Body of pancreas (tissue), 4 donors: ENCODE data around the gene ARL6IP1. TPM values are rescaled to one million over a fixed set of nuclear protein-coding genes. Genes with fewer than 3 reads are reported as not detected.
A peak's percentile ranks its signal among the peaks of the same experiment; 100 is the strongest.

Source experiments
- ATAC-seq: fragments of 150-250 bp; one replicate; pipeline ENCODE4 v1.9.1; 2016
- DNase-seq, 4 donors: peaks; one replicate each; pipeline ENCODE4 v3.0.0-alpha.2; 2019
- H3K27ac ChIP-seq, 4 donors: fragments of 200-600 bp; sonication (generic); 1 replicate in 3 of 4; 2 replicates in 1 of 4; pipeline versions ENCODE4 v1.5.1 to v1.6.1; 2016 to 2019; ENCODE audit warnings: mild to moderate bottlenecking in 1 of 4, mixed read lengths in 1 of 4, moderate library complexity in 1 of 4
- H3K27me3 ChIP-seq, 2 donors: fragments of 200-600 bp; sonication (generic); one replicate each; pipeline ENCODE4 v1.6.0; 2016; ENCODE audit warnings: mild to moderate bottlenecking in 1 of 2
- H3K36me3 ChIP-seq, 2 donors: fragments of 200-600 bp; sonication (generic); replicated peaks in 1 of 2; 2 replicates each; pipeline ENCODE4 v1.5.1; 2016; ENCODE audit warnings: low read depth in 2 of 2; ENCODE audit not compliant: insufficient read depth in 1 of 2
- H3K4me1 ChIP-seq: fragments of 200-600 bp; sonication (generic); one replicate; pipeline ENCODE4 v1.6.0; 2016
- H3K4me3 ChIP-seq, 2 donors: fragments of 200-600 bp; sonication (generic); 1 replicate in 1 of 2; 2 replicates in 1 of 2; pipeline ENCODE4 v1.5.1; 2016 to 2019
- H3K9me3 ChIP-seq, 3 donors: fragments of 200-600 bp; sonication (generic); 1 replicate in 2 of 3; 2 replicates in 1 of 3; pipeline ENCODE4 v1.5.1; 2016
- POLR2A ChIP-seq, 3 donors: fragments of 450-650 bp; IDR thresholded peaks; one replicate each; pipeline ENCODE4 v1.6.1; 2016; ENCODE audit warnings: antibody characterized with exemption in 3 of 3, mild to moderate bottlenecking in 2 of 3
- WGBS, 2 donors: methylation state at CpG; one replicate each; pipeline ENCODE4 v1.1.5; 2017; 5-methylcytosine and 5-hydroxymethylcytosine counted together
- intact Hi-C: fragments of 100-400 bp; cut with DNase I; formaldehyde crosslinking; loops from one replicate; pipeline ENCODE4 v1.15.1; 2023
- total RNA-seq, 2 donors: library from RNA; depleted of rRNA; stranded (reverse); fragments of >200 nt; gene quantifications; one replicate each; pipeline ENCODE4 v1.1.0, GENCODE V29; 2016
- TF ChIP-seq, protein P1 (sequence below), 7 experiments: fragments of 450-650 bp in 4 of 7; fragments of 200-600 bp in 3 of 7; sonication (generic) in 3 of 7; IDR thresholded peaks; one replicate each; pipeline ENCODE4 v1.5.1; 2016 to 2019; ENCODE audit warnings: antibody characterized with exemption in 7 of 7

ARL6IP1 gene
- total RNA-seq, 2 donors from 2014 or later: 111 to 153 TPM

DNA sequence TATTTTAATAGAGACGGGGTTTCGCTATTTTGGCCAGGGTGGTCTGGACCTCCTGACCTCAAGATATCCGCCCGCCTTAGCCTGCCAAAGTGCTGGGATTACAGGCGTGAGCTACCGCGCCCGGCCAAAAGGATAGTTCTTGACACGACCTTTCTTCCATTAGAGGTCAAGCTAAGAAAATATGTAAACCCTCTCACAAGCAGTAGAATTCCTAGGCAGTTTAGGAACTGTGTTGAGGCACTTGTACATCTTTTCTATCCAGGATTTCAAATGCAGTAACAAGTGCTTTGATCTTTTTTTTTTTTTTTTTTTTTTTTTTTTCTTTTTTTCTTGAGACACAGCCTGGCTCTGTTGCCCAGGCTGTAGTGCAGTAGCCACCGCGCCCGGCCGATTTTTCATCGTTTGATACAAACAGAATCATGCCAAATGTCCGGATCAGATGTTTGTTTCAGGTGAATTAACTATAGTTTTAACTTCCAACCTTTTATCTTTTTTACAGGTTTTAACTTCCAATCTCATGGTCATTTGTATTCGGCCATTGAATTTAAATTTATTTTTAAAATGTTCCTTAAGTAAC is 1.5 kb upstream of the ARL6IP1 start:
- H3K36me3 ChIP-seq: peaks cover 0 to 3% of the 10 kb centered on the region in 2 donors
- intact Hi-C loops: no loop called here
- ATAC-seq: no peak
- TF ChIP-seq, protein P1, sequence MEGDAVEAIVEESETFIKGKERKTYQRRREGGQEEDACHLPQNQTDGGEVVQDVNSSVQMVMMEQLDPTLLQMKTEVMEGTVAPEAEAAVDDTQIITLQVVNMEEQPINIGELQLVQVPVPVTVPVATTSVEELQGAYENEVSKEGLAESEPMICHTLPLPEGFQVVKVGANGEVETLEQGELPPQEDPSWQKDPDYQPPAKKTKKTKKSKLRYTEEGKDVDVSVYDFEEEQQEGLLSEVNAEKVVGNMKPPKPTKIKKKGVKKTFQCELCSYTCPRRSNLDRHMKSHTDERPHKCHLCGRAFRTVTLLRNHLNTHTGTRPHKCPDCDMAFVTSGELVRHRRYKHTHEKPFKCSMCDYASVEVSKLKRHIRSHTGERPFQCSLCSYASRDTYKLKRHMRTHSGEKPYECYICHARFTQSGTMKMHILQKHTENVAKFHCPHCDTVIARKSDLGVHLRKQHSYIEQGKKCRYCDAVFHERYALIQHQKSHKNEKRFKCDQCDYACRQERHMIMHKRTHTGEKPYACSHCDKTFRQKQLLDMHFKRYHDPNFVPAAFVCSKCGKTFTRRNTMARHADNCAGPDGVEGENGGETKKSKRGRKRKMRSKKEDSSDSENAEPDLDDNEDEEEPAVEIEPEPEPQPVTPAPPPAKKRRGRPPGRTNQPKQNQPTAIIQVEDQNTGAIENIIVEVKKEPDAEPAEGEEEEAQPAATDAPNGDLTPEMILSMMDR (IDR thresholded peaks at IDR 0.05): no peak
- no peak for TF ChIP-seq POLR2A (IDR thresholded peaks at IDR 0.05)
- no peak overlapping the region for H3K27ac ChIP-seq
- H3K27me3 ChIP-seq: no peaks in the 10 kb centered on the region
- no peaks in the 10 kb centered on the region for H3K9me3 ChIP-seq
- no peak overlapping the region for H3K4me3 ChIP-seq
- H3K4me1 ChIP-seq: peaks cover 39% of the 10 kb centered on the region
- no peak for DNase-seq
- 87 to 89% methylated on average over 16 of the region's 16 CpGs for WGBS, 2 donors

DNA sequence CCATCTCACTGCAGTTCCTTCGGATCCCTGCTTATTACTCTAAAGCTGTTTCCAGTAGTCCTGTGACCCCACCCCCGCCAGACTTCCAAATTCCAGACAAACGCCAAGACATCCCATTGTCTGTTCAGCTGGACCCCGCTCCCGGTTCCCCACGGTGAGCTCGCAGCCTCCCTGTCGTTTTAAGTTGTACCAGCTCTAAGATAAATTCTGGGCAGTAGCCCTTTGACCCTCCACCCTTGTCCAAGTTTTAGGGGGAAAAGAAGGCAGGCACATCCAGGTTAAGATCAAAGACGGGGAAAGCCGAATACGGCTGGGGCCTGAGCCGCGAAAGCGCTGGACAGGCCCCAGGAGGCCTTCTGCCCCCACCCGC is 589 bp downstream of the ARL6IP1 start:
- Histone ChIP-seq H3K27me3 (no peaks in the 10 kb centered on the region), H3K36me3 (no peaks in the 10 kb centered on the region), H3K9me3 (peaks cover 0 to 3% (median 0%) of the 10 kb centered on the region in 3 donors), H3K27ac (peak overlapping the region; percentile 84 to 93 (median 86)), H3K4me3 (peak overlapping the region; percentile 88 to 100), H3K4me1 (peaks cover 58% of the 10 kb centered on the region)
- no peak for TF ChIP-seq POLR2A (IDR thresholded peaks at IDR 0.05)
- TF ChIP-seq, protein P1 (IDR thresholded peaks at IDR 0.05): no peak
- intact Hi-C loops: no loop called here
- DNase-seq: no peak
- ATAC-seq: no peak
- WGBS, 2 donors: 0% methylated on average over 8 to 15 of the region's 15 CpGs

DNA sequence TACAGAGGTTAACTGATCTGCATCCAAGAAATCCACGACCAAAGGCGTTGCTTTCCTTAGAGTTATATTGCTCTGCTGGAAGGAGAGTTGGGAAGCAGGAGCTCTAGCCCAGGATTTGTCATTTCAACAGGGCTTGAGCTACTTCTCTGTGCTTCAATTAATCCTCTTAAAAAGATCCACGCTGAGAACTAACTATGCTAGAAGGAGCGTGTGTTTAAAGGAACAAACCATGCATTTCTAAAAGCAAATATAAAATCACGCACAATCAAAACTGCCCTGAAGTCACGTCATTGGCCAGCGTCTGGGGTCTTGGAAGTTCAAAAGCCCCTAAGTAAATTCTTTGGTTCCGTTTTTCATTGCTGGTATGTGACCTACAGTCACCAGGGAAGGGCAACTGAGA is 1.1 kb downstream of the ARL6IP1 start:
- peak overlapping the region; percentile 88 to 100 for H3K4me3 ChIP-seq
- H3K4me1 ChIP-seq: peaks cover 62% of the 10 kb centered on the region
- DNase-seq (no peak), ATAC-seq (no peak)
- no peaks in the 10 kb centered on the region for H3K27me3 ChIP-seq
- TF ChIP-seq POLR2A (IDR thresholded peaks at IDR 0.05): no peak
- TF ChIP-seq, protein P1 (IDR thresholded peaks at IDR 0.05): no peak
- 0 to 3% methylated on average over 8 of the region's 8 CpGs for WGBS, 2 donors
- H3K9me3 ChIP-seq: peaks cover 0 to 3% (median 0%) of the 10 kb centered on the region in 3 donors
- intact Hi-C loops: no loop called here
- H3K27ac ChIP-seq: peak overlapping the region in 3 of 4 donors; percentile 84 to 93 (median 87)
- no peaks in the 10 kb centered on the region for H3K36me3 ChIP-seq

DNA sequence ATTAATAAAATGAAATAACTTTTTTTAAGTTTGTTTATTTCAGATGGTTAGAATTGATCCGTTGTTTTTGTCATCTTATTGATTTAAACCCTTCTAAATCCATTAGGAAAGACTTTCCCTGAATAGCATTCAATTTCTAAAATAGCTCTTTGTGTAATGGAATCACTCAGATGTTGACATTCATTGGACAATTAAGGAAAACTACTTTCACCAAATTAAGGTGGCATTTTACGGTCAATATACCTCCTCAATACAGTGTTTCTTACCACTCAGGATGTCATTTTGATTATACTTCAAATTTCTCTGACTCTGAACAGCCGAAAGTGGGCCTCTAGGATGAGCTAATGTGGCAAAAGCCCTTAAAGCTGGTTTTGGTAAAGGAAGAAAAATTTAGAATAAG is 1.8 kb downstream of the ARL6IP1 start:
- intact Hi-C loops: no loop called here
- no peaks in the 10 kb centered on the region for H3K27me3 ChIP-seq
- peaks cover 0 to under 1% of the 10 kb centered on the region in 2 donors for H3K36me3 ChIP-seq
- H3K9me3 ChIP-seq: peaks cover 0 to 3% (median 0%) of the 10 kb centered on the region in 3 donors
- ATAC-seq: no peak
- H3K27ac ChIP-seq: peak overlapping the region in 2 of 4 donors; percentile 27 to 87
- no peak overlapping the region for H3K4me3 ChIP-seq
- peaks cover 63% of the 10 kb centered on the region for H3K4me1 ChIP-seq
- no peak for DNase-seq
- 49 to 62% methylated on average over 3 of the region's 3 CpGs for WGBS, 2 donors
- TF ChIP-seq, protein P1 (IDR thresholded peaks at IDR 0.05): no peak
- no peak for TF ChIP-seq POLR2A (IDR thresholded peaks at IDR 0.05)

DNA sequence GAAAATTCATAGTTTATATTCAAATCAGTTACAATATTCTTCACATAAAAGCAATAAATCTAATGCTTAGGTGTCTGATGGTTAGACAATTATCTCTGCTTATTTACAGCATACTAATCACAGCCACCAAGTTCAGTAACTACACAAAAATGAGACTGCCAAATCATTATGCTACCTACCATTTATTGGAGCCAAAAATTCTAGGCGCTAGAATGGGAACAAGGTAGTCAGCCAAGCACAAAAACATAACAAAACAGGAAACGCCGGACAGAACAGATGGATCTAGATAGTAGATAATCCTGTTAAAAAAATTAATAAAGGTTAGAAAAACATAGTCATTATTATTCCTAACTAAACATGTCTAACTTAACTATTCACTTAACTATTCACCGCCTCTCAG is 3.6 kb downstream of the ARL6IP1 start:
- ATAC-seq (no peak), DNase-seq (no peak)
- H3K36me3 ChIP-seq: peaks cover 0 to 13% of the 10 kb centered on the region in 2 donors
- H3K9me3 ChIP-seq: peaks cover 0 to 3% (median 0%) of the 10 kb centered on the region in 3 donors
- no peak overlapping the region for H3K4me3 ChIP-seq
- TF ChIP-seq POLR2A (IDR thresholded peaks at IDR 0.05): no peak
- TF ChIP-seq, protein P1 (IDR thresholded peaks at IDR 0.05): no peak
- intact Hi-C loops: no loop called here
- no peaks in the 10 kb centered on the region for H3K27me3 ChIP-seq
- 34 to 41% methylated on average over 4 of the region's 4 CpGs for WGBS, 2 donors
- H3K27ac ChIP-seq: peak overlapping the region in 2 of 4 donors; percentile 15 to 66
- H3K4me1 ChIP-seq: peaks cover 62% of the 10 kb centered on the region
